Measurements from ENCODE around the gene CNTNAP4. TPM values are rescaled to one million over a fixed set of nuclear protein-coding genes. Genes with fewer than 3 reads are reported as not detected.

Gene CNTNAP4
- total RNA-seq, 4 donors from 2014 or later: not detected

GRCh38 chr16:76293980-76294379 is 16.8 kb downstream of the CNTNAP4 start:
- WGBS, 2 donors (ENCODE audit: low coverage in 1 of 2): 69 to 88% methylated on average over 3 of the region's 3 CpGs
- intact Hi-C loops (cut with DNase I; ENCODE audit: low total_unique reads): no loop called here
- no peak for DNase-seq
- H3K9me3 ChIP-seq: no peaks in the 10 kb centered on the region
- no peak overlapping the region for H3K4me3 ChIP-seq
- in situ Hi-C loops (cut with MboI; ENCODE audit: low pct_ligation_motif_present in 1 of 4, low pct_unique_long_range_greater_than_20kb in 1 of 4, low sequenced_read_pairs in 3 of 4): no loop called here
- H3K4me1 ChIP-seq: no peaks in the 10 kb centered on the region
- TF ChIP-seq EP300 (IDR thresholded peaks at IDR 0.05; ENCODE audit: low read depth) (no peak), POLR2AphosphoS5 (IDR thresholded peaks at IDR 0.05) (no peak), CTCF (IDR thresholded peaks at IDR 0.05) (no peak), POLR2A (IDR thresholded peaks at IDR 0.05) (no peak)
- no peaks in the 10 kb centered on the region for H3K27me3 ChIP-seq
- no peak overlapping the region for H3K27ac ChIP-seq
- no peaks in the 10 kb centered on the region for H3K36me3 ChIP-seq

DNA sequence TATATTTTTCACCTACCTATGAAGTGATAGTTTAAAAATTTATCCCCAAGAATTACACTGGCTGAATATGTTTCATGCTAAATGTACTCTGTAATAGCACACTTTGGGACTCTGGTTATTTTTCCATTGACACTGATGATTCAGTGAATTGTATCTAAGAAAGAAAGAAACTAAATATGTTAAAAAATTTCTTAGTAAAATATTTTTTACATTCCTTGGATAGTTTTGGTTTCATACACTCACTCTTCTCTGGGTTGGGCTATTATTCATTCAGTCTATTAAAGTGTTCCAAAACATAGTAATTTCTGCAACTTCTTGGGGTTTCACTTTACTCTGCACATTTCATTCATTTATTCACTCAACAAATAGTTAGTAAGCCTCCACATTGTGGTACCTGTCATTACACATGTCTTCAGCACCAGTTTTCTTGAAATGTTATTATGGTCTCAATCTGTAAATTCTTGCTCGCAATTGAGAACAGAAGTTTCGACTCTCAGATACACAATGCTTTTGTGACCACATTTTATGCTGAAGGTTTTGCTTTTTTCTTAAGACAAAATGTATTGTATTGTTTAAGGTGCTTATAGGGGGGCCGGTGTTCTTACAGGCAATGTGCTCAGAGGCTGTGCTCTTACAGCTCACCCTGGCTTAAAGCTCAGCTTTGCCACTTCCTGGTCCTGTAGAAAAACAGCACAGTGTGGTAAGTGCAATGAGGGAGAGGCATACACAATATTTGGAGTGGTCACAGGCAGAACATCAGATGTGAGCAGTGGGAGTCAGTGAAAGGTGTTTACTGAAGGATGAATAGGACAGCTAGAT is 17.4 kb downstream of the CNTNAP4 start:
- Histone ChIP-seq H3K36me3 (no peaks in the 10 kb centered on the region), H3K4me1 (no peaks in the 10 kb centered on the region), H3K27me3 (no peaks in the 10 kb centered on the region), H3K9me3 (no peaks in the 10 kb centered on the region), H3K4me3 (no peak overlapping the region), H3K27ac (no peak overlapping the region)
- in situ Hi-C loops (cut with MboI; ENCODE audit: low pct_ligation_motif_present in 1 of 4, low pct_unique_long_range_greater_than_20kb in 1 of 4, low sequenced_read_pairs in 3 of 4) (no loop called here), intact Hi-C loops (cut with DNase I; ENCODE audit: low total_unique reads) (no loop called here)
- 85 to 94% methylated on average over 2 to 3 of the region's 3 CpGs for WGBS, 2 donors (ENCODE audit: low coverage in 1 of 2)
- no peak for DNase-seq
- no peak for TF ChIP-seq EP300 (IDR thresholded peaks at IDR 0.05; ENCODE audit: low read depth)

- WGBS, 2 donors (ENCODE audit: low coverage in 1 of 2): 69 to 76% methylated on average over 3 of the region's 3 CpGs
- intact Hi-C loops (cut with DNase I; ENCODE audit: low total_unique reads) (no loop called here), in situ Hi-C loops (cut with MboI; ENCODE audit: low pct_ligation_motif_present in 1 of 4, low pct_unique_long_range_greater_than_20kb in 1 of 4, low sequenced_read_pairs in 3 of 4) (no loop called here)
- Histone ChIP-seq H3K27ac (no peak overlapping the region), H3K4me1 (no peaks in the 10 kb centered on the region), H3K4me3 (no peak overlapping the region), H3K27me3 (no peaks in the 10 kb centered on the region), H3K36me3 (no peaks in the 10 kb centered on the region), H3K9me3 (no peaks in the 10 kb centered on the region)
- no peak for DNase-seq
- no peak for TF ChIP-seq POLR2AphosphoS5 (IDR thresholded peaks at IDR 0.05)
- no peak for TF ChIP-seq CTCF (IDR thresholded peaks at IDR 0.05)
- no peak for TF ChIP-seq POLR2A (IDR thresholded peaks at IDR 0.05)
- no peak for TF ChIP-seq EP300 (IDR thresholded peaks at IDR 0.05; ENCODE audit: low read depth)
Observed at GRCh38 chr16:76297941-76298340, 20.7 kb downstream of the CNTNAP4 start.

DNA sequence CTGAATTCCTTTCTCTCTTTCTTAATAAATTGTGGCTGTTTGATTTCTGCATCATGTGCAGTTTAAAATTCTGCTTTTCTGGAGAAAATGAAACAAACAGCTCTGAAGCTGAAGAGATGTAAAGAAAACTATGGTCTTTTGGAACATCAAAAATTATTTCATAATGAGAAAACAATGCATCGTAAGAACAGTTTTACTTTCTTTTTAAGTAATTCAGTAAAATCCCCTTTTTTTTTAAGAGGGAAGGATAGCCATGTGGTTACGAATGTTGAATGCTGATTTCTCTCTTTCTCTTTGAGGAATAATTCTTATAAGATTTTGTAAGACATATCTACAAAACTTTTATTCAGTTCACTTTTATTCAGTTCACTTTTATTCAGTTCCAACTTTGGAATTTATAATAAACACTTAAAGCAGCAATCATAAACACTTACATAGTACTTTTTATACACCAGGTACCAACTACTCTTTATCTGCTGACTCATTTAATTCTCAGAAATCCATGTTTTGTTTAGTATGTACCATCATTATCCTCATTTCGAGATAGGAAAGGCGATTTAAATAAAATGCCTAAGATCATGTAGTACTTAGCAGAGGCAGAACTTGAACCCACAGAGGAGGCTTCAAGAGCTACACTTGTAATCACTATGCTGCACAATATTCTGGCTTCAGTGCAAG is 26.6 kb downstream of the CNTNAP4 start:
- H3K36me3 ChIP-seq: no peaks in the 10 kb centered on the region
- intact Hi-C loops (cut with DNase I; ENCODE audit: low total_unique reads) (no loop called here), in situ Hi-C loops (cut with MboI; ENCODE audit: low pct_ligation_motif_present in 1 of 4, low pct_unique_long_range_greater_than_20kb in 1 of 4, low sequenced_read_pairs in 3 of 4) (no loop called here)
- WGBS, 2 donors (ENCODE audit: low coverage in 1 of 2): 57 to 77% methylated on average over 4 of the region's 4 CpGs
- TF ChIP-seq POLR2AphosphoS5 (IDR thresholded peaks at IDR 0.05): no peak
- DNase-seq: no peak
- no peaks in the 10 kb centered on the region for H3K27me3 ChIP-seq
- H3K4me3 ChIP-seq: no peak overlapping the region
- H3K9me3 ChIP-seq: no peaks in the 10 kb centered on the region
- H3K4me1 ChIP-seq: no peaks in the 10 kb centered on the region
- H3K27ac ChIP-seq: no peak overlapping the region

DNA sequence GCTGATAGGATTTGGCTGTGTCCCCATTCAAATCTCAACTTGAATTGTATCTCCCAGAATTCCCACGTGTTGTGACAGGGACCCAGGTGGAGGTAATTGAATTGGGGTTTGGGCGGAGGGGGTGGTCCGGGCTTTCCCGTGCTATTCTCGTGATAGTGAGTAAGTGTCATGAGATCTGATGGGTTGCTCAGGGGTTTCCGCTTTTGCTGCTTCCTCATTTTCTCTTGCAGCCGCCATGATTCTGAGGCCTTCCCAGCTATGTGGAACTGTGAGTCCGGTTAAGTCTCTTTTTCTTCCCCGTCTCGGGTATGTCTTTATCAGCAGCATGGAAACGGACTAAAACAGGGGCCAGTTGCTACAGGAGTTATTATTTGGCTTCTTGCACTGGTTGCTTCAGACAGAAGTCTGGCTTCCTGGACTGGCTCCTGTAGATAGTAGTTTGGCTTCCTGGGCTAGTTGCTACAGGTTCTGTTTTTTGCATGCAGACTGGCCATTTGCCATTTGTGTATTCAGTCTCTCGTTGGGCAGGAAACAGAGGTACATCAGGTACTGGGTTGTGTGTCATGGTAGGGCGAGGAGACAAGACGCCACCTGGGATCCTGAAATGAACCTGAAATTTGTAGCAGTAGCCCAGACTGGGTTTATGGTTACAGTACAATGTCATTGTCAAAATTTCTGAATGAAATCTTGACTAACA is 32.6 kb downstream of the CNTNAP4 start:
- Histone ChIP-seq H3K4me3 (no peak overlapping the region), H3K27me3 (no peaks in the 10 kb centered on the region), H3K36me3 (no peaks in the 10 kb centered on the region), H3K4me1 (no peaks in the 10 kb centered on the region), H3K9me3 (no peaks in the 10 kb centered on the region), H3K27ac (no peak overlapping the region)
- DNase-seq: no peak
- TF ChIP-seq POLR2A (IDR thresholded peaks at IDR 0.05): no peak
- no peak for TF ChIP-seq EP300 (IDR thresholded peaks at IDR 0.05; ENCODE audit: low read depth)
- no peak for TF ChIP-seq POLR2AphosphoS5 (IDR thresholded peaks at IDR 0.05)
- no peak for TF ChIP-seq CTCF (IDR thresholded peaks at IDR 0.05)
- intact Hi-C loops (cut with DNase I; ENCODE audit: low total_unique reads) (no loop called here), in situ Hi-C loops (cut with MboI; ENCODE audit: low pct_ligation_motif_present in 1 of 4, low pct_unique_long_range_greater_than_20kb in 1 of 4, low sequenced_read_pairs in 3 of 4) (no loop called here)
- 85 to 89% methylated on average over 8 to 14 of the region's 14 CpGs for WGBS, 2 donors (ENCODE audit: low coverage in 1 of 2)
